Vagina (tissue), 2 donors: ENCODE data around the gene CCDC158. TPM values are rescaled to one million over a fixed set of nuclear protein-coding genes. Genes with fewer than 3 reads are reported as not detected.

ENCODE experiments used
- DNase-seq, 2 donors: peaks; one replicate each; pipeline ENCODE4 v3.0.0-alpha.2; 2017; ENCODE audit errors: extremely low spot score in 2 of 2
- H3K27ac ChIP-seq: fragments of 200-600 bp; sonication (generic); one replicate; pipeline ENCODE4 v1.5.1; 2019
- H3K27me3 ChIP-seq: fragments of 200-600 bp; sonication (generic); one replicate; pipeline ENCODE4 v1.5.1; 2019
- H3K36me3 ChIP-seq, 2 donors: fragments of 200-600 bp; sonication (generic); one replicate each; pipeline ENCODE4 v1.5.1; 2017 to 2019
- H3K4me1 ChIP-seq: fragments of 200-600 bp; sonication (generic); one replicate; pipeline ENCODE4 v1.5.1; 2019
- H3K4me3 ChIP-seq, 2 donors: fragments of 200-600 bp; sonication (generic); 1 replicate in 1 of 2; 2 replicates in 1 of 2; pipeline ENCODE4 v1.5.1; 2016 to 2019
- H3K9me3 ChIP-seq: fragments of 200-600 bp; sonication (generic); one replicate; pipeline ENCODE4 v1.5.1; 2019
- POLR2A ChIP-seq, 2 donors: fragments of 450-650 bp; IDR thresholded peaks; one replicate each; pipeline ENCODE4 v1.6.1; 2017; ENCODE audit warnings: antibody characterized with exemption in 2 of 2, mild to moderate bottlenecking in 2 of 2, moderate library complexity in 2 of 2
- POLR2AphosphoS5 ChIP-seq, 2 donors: sonication (generic); formaldehyde crosslinking; IDR thresholded peaks; one replicate each; pipeline ENCODE4 v1.9.0; 2017; ENCODE audit warnings: antibody characterized with exemption in 2 of 2, mild to moderate bottlenecking in 2 of 2, low read depth in 1 of 2; ENCODE audit not compliant: insufficient read depth in 1 of 2
- intact Hi-C: fragments of 100-400 bp; cut with DNase I; formaldehyde crosslinking; loops from one replicate; pipeline ENCODE4 v1.15.1; 2023
- small RNA-seq: library from RNA; depleted of rRNA; stranded (forward); fragments of <200 nt; gene quantifications from one replicate; pipeline ENCODE3, GENCODE V24; 2016
- total RNA-seq: library from RNA; depleted of rRNA; stranded (reverse); fragments of >200 nt; gene quantifications from one replicate; pipeline ENCODE4 v1.2.3, GENCODE V29; 2016
- TF ChIP-seq, protein P1 (sequence below), 3 experiments: fragments of 450-650 bp in 2 of 3; fragments of 200-600 bp in 1 of 3; sonication (generic) in 1 of 3; IDR thresholded peaks; one replicate each; pipeline ENCODE4 v1.5.1; 2017 to 2019; ENCODE audit warnings: antibody characterized with exemption in 3 of 3, mild to moderate bottlenecking in 2 of 3, moderate library complexity in 2 of 3

Gene CCDC158
- total RNA-seq, 1 donor from 2014 or later, result not detected

DNA sequence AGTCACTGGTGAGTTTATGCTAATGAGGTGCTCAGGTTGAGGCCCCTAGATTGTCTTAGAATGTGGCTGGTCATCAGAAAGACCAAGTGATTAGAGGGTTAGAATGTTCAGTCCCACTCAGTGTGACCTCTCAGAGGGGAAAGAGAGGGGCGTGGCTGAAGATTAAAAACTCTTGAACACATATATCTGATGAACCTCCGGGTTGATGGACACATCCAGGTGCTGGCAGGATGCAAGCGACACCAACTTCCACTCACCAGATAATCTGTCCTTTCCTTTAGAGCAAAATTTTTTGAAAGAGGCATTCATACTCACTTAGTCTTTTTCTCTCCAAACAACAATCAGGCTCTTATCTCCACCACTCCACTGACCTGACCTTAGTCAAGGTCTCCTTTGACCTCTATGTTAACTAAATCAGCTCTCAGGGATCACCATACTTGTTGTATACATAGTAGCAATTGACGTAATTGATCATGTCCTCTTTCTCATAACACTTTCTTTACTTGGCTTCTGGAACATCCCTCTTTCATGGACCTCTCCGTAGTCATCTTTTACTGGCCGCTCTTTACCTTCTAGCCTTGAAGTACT, 155.2 kb downstream of the CCDC158 start:
- H3K27ac ChIP-seq, result no peak overlapping the region
- H3K27me3 ChIP-seq, result no peaks in the 10 kb centered on the region
- H3K9me3 ChIP-seq, result no peaks in the 10 kb centered on the region
- TF ChIP-seq POLR2AphosphoS5 (IDR thresholded peaks at IDR 0.05; ENCODE audit: insufficient read depth in 1 of 2, low read depth in 1 of 2) (no peak), POLR2A (IDR thresholded peaks at IDR 0.05) (no peak)
- TF ChIP-seq, protein P1, sequence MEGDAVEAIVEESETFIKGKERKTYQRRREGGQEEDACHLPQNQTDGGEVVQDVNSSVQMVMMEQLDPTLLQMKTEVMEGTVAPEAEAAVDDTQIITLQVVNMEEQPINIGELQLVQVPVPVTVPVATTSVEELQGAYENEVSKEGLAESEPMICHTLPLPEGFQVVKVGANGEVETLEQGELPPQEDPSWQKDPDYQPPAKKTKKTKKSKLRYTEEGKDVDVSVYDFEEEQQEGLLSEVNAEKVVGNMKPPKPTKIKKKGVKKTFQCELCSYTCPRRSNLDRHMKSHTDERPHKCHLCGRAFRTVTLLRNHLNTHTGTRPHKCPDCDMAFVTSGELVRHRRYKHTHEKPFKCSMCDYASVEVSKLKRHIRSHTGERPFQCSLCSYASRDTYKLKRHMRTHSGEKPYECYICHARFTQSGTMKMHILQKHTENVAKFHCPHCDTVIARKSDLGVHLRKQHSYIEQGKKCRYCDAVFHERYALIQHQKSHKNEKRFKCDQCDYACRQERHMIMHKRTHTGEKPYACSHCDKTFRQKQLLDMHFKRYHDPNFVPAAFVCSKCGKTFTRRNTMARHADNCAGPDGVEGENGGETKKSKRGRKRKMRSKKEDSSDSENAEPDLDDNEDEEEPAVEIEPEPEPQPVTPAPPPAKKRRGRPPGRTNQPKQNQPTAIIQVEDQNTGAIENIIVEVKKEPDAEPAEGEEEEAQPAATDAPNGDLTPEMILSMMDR (IDR thresholded peaks at IDR 0.05), result no peak
- no peak for DNase-seq
- no peak overlapping the region for H3K4me3 ChIP-seq
- intact Hi-C loops, result no loop called here
- H3K4me1 ChIP-seq, result no peaks in the 10 kb centered on the region
- H3K36me3 ChIP-seq, result no peaks in the 10 kb centered on the region

Small RNA genes within 50 kb of the gene (small RNA-seq; reads per million reads assigned to genes)
- gene RF00278 (not detected), gene RNU6-1000P (not detected)

Other genes starting within 250 kb of the CCDC158 start
- gene SCARB2, start 207.3 kb downstream of the CCDC158 start, total RNA-seq, result 156 TPM
- gene FAM47E, start 169.4 kb downstream of the CCDC158 start, total RNA-seq, result 0.49 TPM
- gene STBD1, start 114.4 kb downstream of the CCDC158 start, total RNA-seq, result 7.6 TPM
- 6.9 TPM for gene SHROOM3, start 14.1 kb upstream of the CCDC158 start, total RNA-seq